Psoas muscle (tissue), 8 donors: ENCODE results near the gene TMEM205. TPM values are rescaled to one million over a fixed set of nuclear protein-coding genes. Genes with fewer than 3 reads are reported as not detected.
"Not testable (repeated sequence)": the region's sequence is repeated elsewhere in the genome, so short reads cannot be mapped to it uniquely, and the experiment has no call there.

ENCODE experiments used
- ATAC-seq, 4 donors: fragments of 200-7000 bp; cut with Tn5 transposase; one replicate each; pipeline ENCODE4 v1.9.1; 2020; ENCODE audit warnings: moderate library complexity in 3 of 4, mild to moderate bottlenecking in 2 of 4
- DNase-seq, 2 donors: peaks; one replicate each; pipeline ENCODE4 v3.0.0-alpha.2; 2020
- H3K27ac ChIP-seq: fragments of 200-600 bp; one replicate; pipeline ENCODE4 v1.8.0; 2022
- H3K27me3 ChIP-seq, 3 donors: fragments of 200-600 bp in 1 of 3; one replicate each; pipeline versions ENCODE4 v1.6.1 to v1.8.0; 2013 to 2022; ENCODE audit warnings: low read length in 2 of 3, mild to moderate bottlenecking in 2 of 3, moderate library complexity in 1 of 3; ENCODE audit not compliant: insufficient read depth in 3 of 3
- H3K36me3 ChIP-seq, 2 donors: fragments of 200-600 bp in 1 of 2; one replicate each; pipeline versions ENCODE4 v1.6.1 to v1.8.0; 2013 to 2022; ENCODE audit warnings: low read depth in 1 of 2, mild to moderate bottlenecking in 1 of 2, moderate library complexity in 1 of 2; ENCODE audit not compliant: insufficient read depth in 1 of 2
- H3K4me1 ChIP-seq: fragments of 200-600 bp; one replicate; pipeline ENCODE4 v1.8.0; 2022
- H3K4me3 ChIP-seq: fragments of 200-600 bp; one replicate; pipeline ENCODE4 v1.8.0; 2022; ENCODE audit warnings: mild to moderate bottlenecking
- H3K9me3 ChIP-seq: fragments of 200-600 bp; one replicate; pipeline ENCODE4 v1.8.0; 2022
- WGBS, 3 donors: extraction: QIAGEN DNeasy Blood & Tissue Kit; methylation state at CpG; one replicate each; pipeline versions ENCODE4 v1.1.6 to v1.1.7; 2013; 5-methylcytosine and 5-hydroxymethylcytosine counted together
- intact Hi-C, 2 donors: fragments of 100-400 bp; cut with DNase I; formaldehyde crosslinking; loops; one replicate each; pipeline versions ENCODE4 v1.11.0 to v1.14.2; 2022
- polyA plus RNA-seq, 3 donors: library from polyadenylated mRNA; stranded (reverse); fragments of 200-250 nt; gene quantifications; one replicate each; pipeline ENCODE4 v1.2.3, GENCODE V29; 2013
- total RNA-seq, 4 donors: library from RNA; stranded (reverse); fragmentation: NEBNext Ultra II Directional in 2 of 4; extraction: Animal tissue kit (Norgen Biotek cat#: 25700) in 2 of 4; gene quantifications; one replicate each; pipeline versions ENCODE4 v1.2.1 to v1.2.4, GENCODE V29; 2021 to 2023
- TF ChIP-seq, protein P1 (sequence below): fragments of 200-600 bp; IDR thresholded peaks from one replicate; pipeline ENCODE4 v1.8.0; 2022; ENCODE audit warnings: antibody characterized with exemption
- donor health status: healthy with polysubstance abuse.
- donor health status: DM: no; HTN: no; CAD: no; lungs with moderate emphysema.
- donor health status: Bipolar disorder and iron deficiency.
- donor health status: healthy.
- donor health status: DM: yes; HTN: yes; CAD: no.
- donor health status: DM: no; HTN: no; CAD: no.
- donor health status: DM: no; HTN: no; CAD: no.
- donor health status: DM: yes; HTN: yes; CAD: no.

Gene TMEM205
- total and polyA plus RNA-seq, 7 donors = 63.0 to 95.1 (median 70.8) TPM

DNA sequence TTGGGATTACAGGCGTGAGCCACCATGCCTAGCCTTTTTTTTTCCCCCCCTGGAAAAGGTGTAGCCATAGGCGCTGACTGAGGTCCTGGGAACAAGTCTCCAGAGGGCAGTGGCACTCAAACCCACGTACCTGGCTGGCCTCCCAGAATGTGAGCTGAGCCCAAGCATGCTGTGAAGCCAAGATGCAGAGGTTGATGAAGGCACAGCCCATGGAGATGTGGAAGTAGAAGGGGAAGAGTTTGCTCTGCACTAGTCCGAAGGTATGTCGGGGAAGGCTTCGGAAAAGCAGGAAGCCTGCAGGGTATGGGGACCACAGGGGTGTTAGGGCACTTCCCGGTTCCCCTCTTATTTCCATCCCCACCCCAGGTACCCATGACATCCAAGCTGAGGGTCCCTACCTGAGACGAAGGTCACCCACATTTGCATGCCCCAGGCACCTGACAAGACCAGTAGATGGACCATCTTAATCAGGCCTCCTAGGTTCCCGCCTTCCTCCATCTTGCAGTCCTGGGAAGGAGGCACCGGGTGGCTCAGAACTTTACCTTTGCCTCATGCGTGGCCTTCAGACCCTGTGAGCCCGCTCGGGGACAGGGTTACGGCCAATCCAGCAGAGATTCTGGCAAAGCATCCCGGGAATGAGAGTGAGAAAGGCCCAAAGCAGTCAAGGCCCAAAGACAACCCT, 805 bp downstream of the TMEM205 start:
- ATAC-seq = no peak
- TF ChIP-seq, protein P1, sequence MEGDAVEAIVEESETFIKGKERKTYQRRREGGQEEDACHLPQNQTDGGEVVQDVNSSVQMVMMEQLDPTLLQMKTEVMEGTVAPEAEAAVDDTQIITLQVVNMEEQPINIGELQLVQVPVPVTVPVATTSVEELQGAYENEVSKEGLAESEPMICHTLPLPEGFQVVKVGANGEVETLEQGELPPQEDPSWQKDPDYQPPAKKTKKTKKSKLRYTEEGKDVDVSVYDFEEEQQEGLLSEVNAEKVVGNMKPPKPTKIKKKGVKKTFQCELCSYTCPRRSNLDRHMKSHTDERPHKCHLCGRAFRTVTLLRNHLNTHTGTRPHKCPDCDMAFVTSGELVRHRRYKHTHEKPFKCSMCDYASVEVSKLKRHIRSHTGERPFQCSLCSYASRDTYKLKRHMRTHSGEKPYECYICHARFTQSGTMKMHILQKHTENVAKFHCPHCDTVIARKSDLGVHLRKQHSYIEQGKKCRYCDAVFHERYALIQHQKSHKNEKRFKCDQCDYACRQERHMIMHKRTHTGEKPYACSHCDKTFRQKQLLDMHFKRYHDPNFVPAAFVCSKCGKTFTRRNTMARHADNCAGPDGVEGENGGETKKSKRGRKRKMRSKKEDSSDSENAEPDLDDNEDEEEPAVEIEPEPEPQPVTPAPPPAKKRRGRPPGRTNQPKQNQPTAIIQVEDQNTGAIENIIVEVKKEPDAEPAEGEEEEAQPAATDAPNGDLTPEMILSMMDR = no peak
- Histone ChIP-seq H3K4me3 (peak overlapping the region; percentile 87), H3K27me3 (no peaks in the 10 kb centered on the region), H3K27ac (peak overlapping the region; percentile 76), H3K9me3 (no peaks in the 10 kb centered on the region), H3K4me1 (peaks cover 14% of the 10 kb centered on the region), H3K36me3 (peaks cover 0 to 22% of the 10 kb centered on the region in 2 donors)
- intact Hi-C loops = no loop called here
- no peak for DNase-seq
- WGBS, 3 donors = 41 to 47% (median 43%) methylated on average over 15 of the region's 15 CpGs

DNA sequence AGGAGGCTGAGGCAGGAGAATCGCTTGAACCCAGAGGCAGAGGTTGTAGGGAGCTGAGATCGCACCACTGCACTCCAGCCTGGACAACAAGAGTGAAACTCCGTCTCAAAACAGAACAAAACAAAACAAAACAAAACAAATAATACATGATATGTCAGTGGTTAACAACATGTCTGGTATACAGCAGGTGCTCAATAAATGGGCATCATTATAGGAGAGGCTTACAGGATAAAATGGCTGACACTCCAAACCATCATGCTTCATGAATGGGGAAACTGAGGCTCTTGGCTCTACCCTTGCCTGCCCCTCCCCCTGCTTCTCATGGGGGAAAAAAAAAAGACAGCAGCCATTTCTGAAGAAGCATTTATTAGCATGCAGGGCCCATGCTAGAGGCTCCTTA, 3.6 kb downstream of the TMEM205 start:
- TF ChIP-seq, protein P1 = no peak
- Histone ChIP-seq H3K9me3 (no peaks in the 10 kb centered on the region), H3K4me1 (peaks cover 14% of the 10 kb centered on the region), H3K27ac (no peak overlapping the region), H3K36me3 (peaks cover 0 to 22% of the 10 kb centered on the region in 2 donors), H3K27me3 (no peaks in the 10 kb centered on the region), H3K4me3 (no peak overlapping the region)
- intact Hi-C loops = no loop called here
- DNase-seq (no peak), ATAC-seq (no peak)
- 93 to 96% (median 95%) methylated on average over 3 of the region's 3 CpGs for WGBS, 3 donors

DNA sequence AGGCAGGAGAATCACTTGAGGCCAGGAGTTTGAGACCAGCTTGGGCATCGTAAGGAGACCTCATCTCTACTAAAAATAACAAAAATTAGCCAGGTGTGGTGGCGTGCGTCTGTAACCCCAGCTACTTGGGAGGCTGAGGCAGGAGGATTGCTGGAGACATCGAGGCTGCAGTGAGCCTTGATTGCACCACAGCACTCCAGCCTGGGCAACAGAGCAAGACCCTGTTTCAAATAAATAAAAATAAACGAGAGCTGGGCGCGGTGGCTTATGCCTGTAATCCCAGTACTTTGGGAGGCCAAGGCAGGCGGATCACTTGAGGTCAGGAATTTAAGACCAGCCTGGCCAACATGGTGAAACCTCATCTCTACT, 6.0 kb downstream of the TMEM205 start:
- not testable (repeated sequence) for H3K27ac ChIP-seq

DNA sequence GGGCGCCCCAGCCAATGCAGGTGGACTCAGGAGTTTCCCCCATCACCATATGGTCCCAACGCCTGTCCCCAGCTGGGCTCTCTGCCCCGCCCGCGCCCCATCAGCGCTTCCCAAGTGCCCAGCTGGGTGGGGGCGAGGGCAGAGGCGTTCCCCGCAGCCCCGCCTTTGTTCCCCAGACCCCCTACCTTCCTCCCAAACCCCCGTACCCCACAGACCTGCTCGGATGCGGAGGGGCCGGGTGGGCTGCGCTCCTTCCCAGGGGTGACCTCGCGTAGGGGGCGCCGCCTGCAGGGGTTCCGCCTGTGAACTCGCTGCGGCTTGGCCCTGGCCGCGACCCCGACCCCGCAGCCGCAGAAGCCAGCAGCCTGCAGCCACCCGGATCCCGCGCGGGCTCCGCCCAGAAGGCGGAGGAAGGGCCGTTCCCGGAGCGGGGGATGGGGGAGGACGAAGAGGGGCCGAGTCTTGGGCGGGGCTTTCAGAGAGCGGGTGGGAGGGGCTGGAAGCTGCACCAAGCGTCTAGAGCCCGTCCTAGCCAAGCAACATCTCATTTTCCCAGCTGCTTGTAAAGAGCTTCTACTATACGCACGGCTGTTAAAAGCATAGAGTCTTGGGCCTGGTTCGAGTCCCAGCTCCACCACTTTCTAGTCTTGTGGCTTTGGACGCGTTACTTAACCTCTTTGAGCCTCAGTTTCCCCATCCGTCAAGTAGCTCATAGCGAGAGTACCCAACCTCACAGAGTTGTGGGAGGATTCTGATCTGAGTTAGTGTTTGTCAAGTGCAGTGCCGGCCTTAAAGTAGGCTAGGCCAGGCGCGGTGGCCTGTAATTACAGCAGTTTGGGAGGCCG, 6.6 kb downstream of the TMEM205 start, which contains the start of gene RAB3D:
RAB3D (minus strand) TSS at position 404 of the 845 bp plus-strand sequence. CDS start 2,258 bp downstream, outside the sequence.
- peak within 1 kb of the TSS; percentile 69 for H3K4me3 ChIP-seq
- peaks cover 5% of the 10 kb centered on the region for H3K4me1 ChIP-seq
- DNase-seq (peak; percentile 90 to 95), ATAC-seq (peak; percentile 65 to 84 (median 82))
- intact Hi-C loops = no loop called here
- H3K9me3 ChIP-seq = no peaks in the 10 kb centered on the region
- peaks cover 4 to 49% of the 10 kb centered on the region in 2 donors for H3K36me3 ChIP-seq
- TF ChIP-seq, protein P1 = no peak
- no peaks in the 10 kb centered on the region for H3K27me3 ChIP-seq
- H3K27ac ChIP-seq = peak within 1 kb of the TSS; percentile 63
- 12 to 19% (median 12%) methylated on average over 47 to 53 of the region's 53 CpGs for WGBS, 3 donors

More for the DNA sequence above, 6.0 kb downstream of the TMEM205 start:
- peaks cover 3 to 43% of the 10 kb centered on the region in 2 donors for H3K36me3 ChIP-seq
- intact Hi-C loops, H3K9me3 ChIP-seq, DNase-seq, ATAC-seq, H3K27me3 ChIP-seq: not testable (repeated sequence)
- 48 to 74% (median 55%) methylated on average over 8 of the region's 8 CpGs for WGBS, 3 donors
- H3K4me1 ChIP-seq = peaks cover 11% of the 10 kb centered on the region
- peak overlapping the region; percentile 69 for H3K4me3 ChIP-seq
